Panc1 (cell line): ENCODE measurements around the gene TP53AIP1.

Source experiments
- POLR2AphosphoS5 ChIP-seq: IDR thresholded peaks from 2 replicates; pipeline ENCODE4 v1.6.1; 2012; ENCODE audit warnings: mild to moderate bottlenecking, low read depth, low read length, moderate library complexity
- SIN3A ChIP-seq: IDR thresholded peaks from 2 replicates; pipeline ENCODE4 v1.6.1; 2012; ENCODE audit warnings: low read depth, mild to moderate bottlenecking, low read length, moderate library complexity, borderline replicate concordance; ENCODE audit not compliant: insufficient read depth
- TCF7L2 ChIP-seq: IDR thresholded peaks from 2 replicates; pipeline ENCODE4 v1.6.1; 2011; ENCODE audit warnings: mild to moderate bottlenecking, low read depth, low read length, inconsistent platforms
- TF ChIP-seq, protein P1 (sequence below): fragments of 450-650 bp; IDR thresholded peaks from 2 replicates; pipeline ENCODE4 v1.5.1; 2017; ENCODE audit warnings: mild to moderate bottlenecking

DNA sequence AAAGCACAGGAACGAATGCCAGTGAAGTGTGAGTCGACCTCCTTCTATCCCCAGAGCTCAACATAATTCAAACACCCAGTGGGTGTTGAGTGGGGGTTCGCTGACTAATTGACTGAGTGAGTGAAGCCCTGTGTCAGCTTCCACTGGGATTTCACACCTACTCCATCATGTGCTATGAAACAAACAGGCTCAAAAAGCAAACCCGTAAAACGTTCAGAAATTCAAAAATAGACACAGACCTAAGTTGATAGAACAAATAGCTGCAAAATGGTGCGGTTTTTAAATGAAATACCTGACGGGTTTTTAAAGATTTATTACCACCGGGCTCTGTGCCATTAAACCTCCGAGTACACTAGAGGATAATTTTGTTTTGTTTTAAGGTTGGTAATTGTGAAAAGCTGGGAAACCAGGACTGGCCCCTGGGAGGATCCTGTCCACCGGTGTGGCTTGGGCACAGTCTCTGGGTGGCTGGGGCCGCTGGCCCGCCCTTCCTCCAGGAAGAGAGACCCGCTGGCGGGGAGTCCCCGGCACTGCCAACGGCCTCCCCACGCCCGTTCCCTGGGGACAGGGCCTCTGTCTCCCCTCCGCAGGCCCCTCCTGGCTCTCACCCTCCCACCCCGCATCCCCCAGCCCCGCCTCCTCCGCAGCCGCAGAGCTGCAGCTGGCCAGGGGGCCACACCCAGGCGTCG lies 37.9 kb downstream of the TP53AIP1 start:
- TF ChIP-seq, protein P1, sequence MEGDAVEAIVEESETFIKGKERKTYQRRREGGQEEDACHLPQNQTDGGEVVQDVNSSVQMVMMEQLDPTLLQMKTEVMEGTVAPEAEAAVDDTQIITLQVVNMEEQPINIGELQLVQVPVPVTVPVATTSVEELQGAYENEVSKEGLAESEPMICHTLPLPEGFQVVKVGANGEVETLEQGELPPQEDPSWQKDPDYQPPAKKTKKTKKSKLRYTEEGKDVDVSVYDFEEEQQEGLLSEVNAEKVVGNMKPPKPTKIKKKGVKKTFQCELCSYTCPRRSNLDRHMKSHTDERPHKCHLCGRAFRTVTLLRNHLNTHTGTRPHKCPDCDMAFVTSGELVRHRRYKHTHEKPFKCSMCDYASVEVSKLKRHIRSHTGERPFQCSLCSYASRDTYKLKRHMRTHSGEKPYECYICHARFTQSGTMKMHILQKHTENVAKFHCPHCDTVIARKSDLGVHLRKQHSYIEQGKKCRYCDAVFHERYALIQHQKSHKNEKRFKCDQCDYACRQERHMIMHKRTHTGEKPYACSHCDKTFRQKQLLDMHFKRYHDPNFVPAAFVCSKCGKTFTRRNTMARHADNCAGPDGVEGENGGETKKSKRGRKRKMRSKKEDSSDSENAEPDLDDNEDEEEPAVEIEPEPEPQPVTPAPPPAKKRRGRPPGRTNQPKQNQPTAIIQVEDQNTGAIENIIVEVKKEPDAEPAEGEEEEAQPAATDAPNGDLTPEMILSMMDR, result no peak
- TF ChIP-seq SIN3A (no peak), POLR2AphosphoS5 (no peak), TCF7L2 (no peak)
